GM21723 (cell line): ENCODE results near the gene ERICH6.
"Not testable (repeated sequence)": the region's sequence is repeated elsewhere in the genome, so short reads cannot be mapped to it uniquely, and the experiment has no call there.

Experiments used
- ATAC-seq: cut with Tn5 transposase; IDR thresholded peaks from one replicate; pipeline ENCODE4 v1.9.1; 2021; ENCODE audit warnings: mild to moderate bottlenecking, moderate library complexity; ENCODE audit not compliant: unreplicated experiment

ERICH6 gene

DNA sequence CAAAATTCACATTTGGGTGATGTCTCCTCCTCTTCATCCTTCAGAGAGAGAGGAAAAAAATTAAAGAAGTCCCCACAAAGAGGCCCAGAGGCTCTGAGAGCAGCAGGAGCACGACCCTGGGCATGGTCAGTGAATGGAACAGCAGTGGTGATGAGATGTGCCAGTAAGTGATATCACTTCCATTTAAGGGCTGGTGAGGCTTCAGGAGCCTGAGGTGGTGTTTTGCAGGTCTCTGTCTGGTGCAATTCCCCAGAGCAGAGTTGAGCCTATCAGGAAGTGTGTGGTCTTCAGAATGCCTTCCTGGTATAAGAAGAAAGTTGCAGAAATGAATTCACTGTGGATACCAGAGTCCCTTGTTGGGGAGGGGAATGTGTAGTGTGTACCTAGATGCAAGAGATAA is 21.4 kb downstream of the ERICH6 start:
- no peak for ATAC-seq

GRCh38 chr3:150681057-150681456 is 22.7 kb downstream of the ERICH6 start:
- peak; percentile 95 for ATAC-seq

- ATAC-seq, result peak; percentile 31
Observed at GRCh38 chr3:150680562-150680961, 23.2 kb downstream of the ERICH6 start.

GRCh38 chr3:150675587-150675986 is 28.1 kb downstream of the ERICH6 start:
- ATAC-seq, result no peak

DNA sequence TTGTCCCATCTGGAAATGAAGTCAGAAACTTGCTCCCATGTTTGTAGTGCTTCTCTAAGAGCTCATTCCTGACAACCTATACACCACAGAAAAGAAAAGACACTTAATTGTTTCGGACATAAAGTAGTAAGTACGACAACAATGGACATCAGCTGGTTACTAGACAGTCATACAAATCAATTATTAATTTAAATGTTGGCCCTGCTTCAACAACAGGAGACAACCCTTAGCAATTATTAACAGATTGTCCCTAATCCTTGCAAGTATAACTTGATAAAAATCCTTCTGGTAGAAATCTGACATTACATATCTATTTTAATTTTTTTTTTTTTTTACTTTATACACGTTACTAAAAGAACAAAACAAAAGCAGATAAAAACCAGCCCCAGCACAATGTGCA is 29.8 kb downstream of the ERICH6 start:
- no peak for ATAC-seq

- no peak for ATAC-seq
Observed at GRCh38 chr3:150666167-150666566, 37.6 kb downstream of the ERICH6 start.

DNA sequence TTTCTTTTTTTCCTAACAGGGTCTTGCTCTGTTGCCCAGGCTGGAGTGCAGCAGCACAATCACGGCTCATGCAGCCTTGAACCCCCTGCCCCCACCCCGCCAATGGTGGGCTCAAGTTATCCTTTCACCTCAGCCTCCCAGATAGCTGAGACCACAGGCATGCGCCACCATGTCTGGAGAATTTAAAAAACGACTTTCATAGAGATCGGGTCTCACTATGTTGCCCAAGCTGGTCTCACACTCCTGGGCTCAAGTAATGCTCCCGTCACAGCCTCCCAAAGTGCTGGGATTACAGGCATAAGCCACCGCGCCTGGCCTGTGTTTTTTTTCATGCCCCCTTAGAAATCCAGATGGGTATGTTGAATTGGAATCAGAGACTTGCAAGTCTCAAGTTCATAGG is 40.3 kb downstream of the ERICH6 start:
- ATAC-seq, result no peak

- no peak for ATAC-seq
Observed at GRCh38 chr3:150662410-150663200, 41.1 kb downstream of the ERICH6 start.

DNA sequence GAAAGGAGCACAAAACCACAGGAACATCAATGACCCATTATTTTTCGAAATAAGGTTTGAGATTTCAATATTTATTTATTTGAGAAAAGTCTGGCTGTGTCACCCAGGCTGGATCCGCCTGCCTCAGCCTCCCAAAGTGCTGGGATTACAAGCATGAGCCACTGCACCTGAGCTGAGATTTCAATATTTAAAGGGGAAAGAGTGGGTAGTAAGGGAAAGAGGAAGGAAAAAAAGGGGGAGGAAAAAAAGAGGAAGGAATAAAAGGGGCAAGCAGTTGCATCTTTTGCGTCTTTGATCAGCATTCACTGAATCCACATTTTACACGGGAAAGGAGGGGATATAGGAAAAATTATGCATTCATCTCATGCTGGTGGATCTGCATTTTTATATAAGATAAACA is 47.4 kb downstream of the ERICH6 start:
- no peak for ATAC-seq

DNA sequence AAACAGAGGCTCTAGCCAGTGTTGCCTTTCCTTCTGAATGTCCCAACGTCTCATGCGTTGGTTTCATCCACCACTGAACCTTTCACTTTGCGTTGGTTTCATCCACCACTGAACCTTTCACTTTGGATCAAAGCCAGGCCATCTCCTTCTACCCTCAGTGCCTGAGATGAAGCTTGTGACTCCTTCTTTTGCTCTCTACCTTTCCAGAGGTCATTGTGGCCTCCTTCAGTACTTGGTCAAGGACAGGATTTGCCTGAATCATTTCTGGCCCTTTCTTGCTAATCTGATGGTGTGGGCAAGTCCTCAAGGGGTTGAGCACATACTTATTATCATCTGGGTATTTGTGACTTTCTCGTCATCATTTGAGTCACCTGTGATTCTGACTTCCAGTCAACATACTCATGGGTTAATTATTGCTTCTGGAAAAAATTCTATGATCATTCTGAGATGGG is 50.6 kb downstream of the ERICH6 start:
- peak; percentile 80 for ATAC-seq

- ATAC-seq, result no peak
Observed at GRCh38 chr3:150640256-150640655, 63.5 kb downstream of the ERICH6 start.

- ATAC-seq, result no peak
Observed at GRCh38 chr3:150639262-150639661, 64.5 kb downstream of the ERICH6 start.

GRCh38 chr3:150636258-150636657 is 67.5 kb downstream of the ERICH6 start:
- ATAC-seq, result no peak

GRCh38 chr3:150635526-150635925 is 68.2 kb downstream of the ERICH6 start:
- ATAC-seq, result peak; percentile 83

DNA sequence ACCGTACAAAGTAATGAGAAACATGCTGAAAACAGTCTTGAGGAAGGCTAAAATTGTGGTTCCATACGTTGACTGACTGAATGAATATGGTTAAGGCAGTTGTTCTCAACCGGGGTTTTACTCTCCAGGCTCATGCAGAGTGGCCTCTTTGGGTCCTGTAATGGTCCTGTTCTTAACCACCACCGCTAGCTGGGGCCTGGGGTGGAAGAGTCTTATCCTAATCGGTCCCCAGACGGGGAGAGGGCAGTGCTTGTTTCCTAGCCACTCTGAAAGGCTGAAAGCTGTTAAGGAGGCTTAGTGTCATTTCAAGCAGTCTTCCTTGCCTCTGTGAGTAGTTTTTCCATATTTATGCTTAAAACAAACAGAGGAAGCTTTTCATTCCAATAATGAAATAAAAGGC is 68.6 kb downstream of the ERICH6 start:
- ATAC-seq, result no peak

DNA sequence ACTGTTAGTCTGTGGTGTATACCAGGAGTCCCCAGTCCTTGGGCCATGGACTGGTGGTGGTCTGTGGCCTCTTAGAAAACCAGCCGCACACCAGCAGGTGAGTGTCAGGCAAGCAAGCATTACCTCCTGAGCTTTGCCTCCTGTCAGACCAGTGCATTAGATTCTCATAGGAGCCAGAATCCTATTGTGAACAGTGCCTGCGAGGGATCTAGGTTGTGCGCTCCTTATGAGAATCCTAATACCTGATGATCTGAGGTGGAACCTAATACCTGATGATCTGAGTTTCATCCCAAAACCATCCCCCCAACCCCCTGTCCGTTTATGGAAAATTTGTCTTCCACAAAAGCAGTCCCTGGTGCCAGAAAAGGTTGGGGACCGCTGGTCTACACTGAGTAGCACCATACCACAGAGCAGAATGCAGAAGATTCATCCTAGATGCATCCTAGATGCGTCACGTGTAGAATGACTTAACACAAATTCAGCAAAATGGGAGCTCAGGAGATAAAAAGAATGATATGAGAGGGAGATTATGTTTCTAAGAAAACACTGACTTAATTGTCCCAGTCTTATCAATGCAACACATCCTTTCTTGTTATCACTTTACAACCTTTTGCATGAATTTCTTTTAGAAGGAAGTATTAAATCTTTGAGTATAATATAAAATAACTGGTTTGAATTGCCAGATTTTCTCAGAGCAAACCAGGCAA is 72.1 kb downstream of the ERICH6 start:
- no peak for ATAC-seq

- no peak for ATAC-seq
Observed at GRCh38 chr3:150627557-150627956, 76.2 kb downstream of the ERICH6 start.

- no peak for ATAC-seq
Observed at GRCh38 chr3:150626148-150626930, 77.4 kb downstream of the ERICH6 start.

DNA sequence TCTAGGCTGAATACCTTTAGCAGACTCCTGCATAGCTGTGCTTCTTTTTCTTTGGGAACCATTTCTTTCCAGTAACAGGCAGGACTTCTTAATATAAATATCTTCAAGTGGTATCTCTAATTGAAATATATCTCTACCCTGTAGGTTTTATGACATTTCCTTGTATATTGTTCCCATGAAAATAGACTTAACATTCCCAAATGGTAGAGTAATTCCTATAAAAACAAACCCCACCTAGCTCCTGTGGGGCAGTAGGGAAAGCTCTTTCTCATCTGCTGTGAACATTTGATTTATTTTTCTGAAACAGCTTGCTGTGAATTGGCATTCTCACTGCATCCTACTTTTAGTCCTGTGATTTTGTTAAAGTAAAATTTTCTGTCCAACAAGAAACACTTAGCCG is 79.8 kb downstream of the ERICH6 start:
- no peak for ATAC-seq

DNA sequence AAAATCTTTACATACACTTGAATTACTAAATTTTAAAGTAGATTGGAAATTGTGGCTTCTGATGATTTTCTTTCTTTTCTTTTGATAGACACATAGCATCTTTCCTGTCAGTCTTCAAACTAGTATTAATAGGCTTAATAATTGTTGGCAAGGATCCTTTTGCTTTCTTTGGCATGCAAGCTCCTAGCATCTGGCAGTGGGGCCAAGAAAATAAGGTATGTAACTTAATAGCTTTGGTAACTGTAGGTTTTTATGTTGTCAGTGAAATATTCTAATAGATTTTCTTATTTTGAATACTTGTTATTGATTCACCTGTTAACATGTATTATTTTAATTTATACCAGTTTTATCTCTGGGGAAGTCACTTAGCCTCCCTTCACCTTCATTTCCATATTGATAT is 80.8 kb downstream of the ERICH6 start:
- ATAC-seq, result not testable (repeated sequence)

DNA sequence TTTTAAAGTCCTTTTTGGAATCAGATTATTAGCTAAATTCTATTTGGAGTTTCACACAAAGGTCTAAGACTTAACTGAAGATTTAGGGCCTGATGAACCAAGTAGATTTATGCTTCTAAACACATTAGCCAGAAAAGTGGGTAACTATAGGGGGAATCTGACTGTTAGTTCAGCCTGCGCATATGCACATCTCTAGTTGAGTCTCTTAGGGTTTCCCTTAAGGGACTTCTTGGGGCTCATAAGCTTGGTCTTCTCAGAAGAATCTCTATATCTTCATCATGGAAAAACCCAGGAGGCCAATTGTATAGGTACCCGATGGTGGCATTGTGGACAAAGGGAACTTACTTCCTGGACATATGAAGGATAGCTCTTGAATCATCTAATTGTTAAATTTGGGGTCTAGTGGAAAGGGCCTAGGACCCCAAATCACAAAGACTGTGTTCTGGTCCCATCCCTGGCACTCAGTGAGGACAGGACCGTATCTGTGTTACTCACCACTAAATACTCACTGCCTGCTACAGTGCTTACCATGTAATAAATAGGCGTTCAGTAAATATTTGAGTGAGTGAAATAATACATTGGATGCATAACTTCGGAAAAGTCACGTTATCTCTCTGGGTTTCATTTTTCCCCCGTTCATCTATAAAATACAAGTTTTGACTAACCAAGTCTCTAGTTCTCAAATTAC is 83.6 kb downstream of the ERICH6 start:
- ATAC-seq, result no peak
